Astrocyte (in vitro differentiated cells and primary cell): ENCODE measurements around the gene LARGE1. TPM values are rescaled to one million over a fixed set of nuclear protein-coding genes. Genes with fewer than 3 reads are reported as not detected.

Source experiments
- DNase-seq: peaks from one replicate; pipeline ENCODE4 v3.0.0-alpha.2; 2010; ENCODE audit warnings: low read depth
- FAIRE-seq: peaks from 2 replicates; lab custom pipeline; 2011; peaks lifted over from hg19 to GRCh38; lab: Jason Lieb, UNC
- H2AFZ ChIP-seq: 2 replicates; pipeline ENCODE4 v1.6.0; 2012; ENCODE audit warnings: low read depth, low read length, inconsistent platforms
- H3K27ac ChIP-seq: 2 replicates; pipeline ENCODE4 v1.5.1; 2011; ENCODE audit warnings: low read depth, low read length, inconsistent platforms
- H3K27me3 ChIP-seq: 2 replicates; pipeline ENCODE4 v1.6.0; 2011; ENCODE audit warnings: low read length, inconsistent platforms; ENCODE audit not compliant: insufficient read depth
- H3K36me3 ChIP-seq: 2 replicates; pipeline ENCODE4 v1.5.1; 2011; ENCODE audit warnings: low read length, inconsistent platforms; ENCODE audit not compliant: insufficient read depth
- H3K4me1 ChIP-seq: 2 replicates; pipeline ENCODE4 v1.5.1; 2011; ENCODE audit warnings: low read length, inconsistent platforms; ENCODE audit not compliant: insufficient read depth
- H3K4me2 ChIP-seq: 2 replicates; pipeline ENCODE4 v1.6.0; 2012; ENCODE audit warnings: low read length, inconsistent platforms
- H3K4me3 ChIP-seq: 2 replicates; pipeline ENCODE4 v1.5.1; 2011; ENCODE audit warnings: low read depth, mild to moderate bottlenecking, low read length, inconsistent platforms; ENCODE audit not compliant: insufficient read depth
- H3K79me2 ChIP-seq: 2 replicates; pipeline ENCODE4 v1.6.0; 2012; ENCODE audit warnings: mild to moderate bottlenecking, low read length, inconsistent platforms; ENCODE audit not compliant: insufficient read depth
- H3K9ac ChIP-seq: 2 replicates; pipeline ENCODE4 v1.6.0; 2012; ENCODE audit warnings: mild to moderate bottlenecking, low read length, inconsistent platforms
- H3K9me3 ChIP-seq: 2 replicates; pipeline ENCODE4 v1.5.1; 2012; ENCODE audit warnings: low read depth, mild to moderate bottlenecking, low read length, inconsistent platforms; ENCODE audit not compliant: insufficient read depth
- H4K20me1 ChIP-seq: 2 replicates; pipeline ENCODE4 v1.6.0; 2012; ENCODE audit warnings: low read length, inconsistent platforms; ENCODE audit not compliant: insufficient read depth
- H3K27ac Mint-ChIP-seq: one replicate; pipeline ENCODE4 v1.8.0; 2021; ENCODE audit warnings: mild to moderate bottlenecking, mixed read lengths; ENCODE audit not compliant: unreplicated experiment
- H3K27me3 Mint-ChIP-seq: one replicate; pipeline ENCODE4 v1.8.0; 2021; ENCODE audit warnings: low read depth, mixed read lengths; ENCODE audit not compliant: unreplicated experiment
- H3K36me3 Mint-ChIP-seq: one replicate; pipeline ENCODE4 v1.8.0; 2021; ENCODE audit warnings: low read depth, mixed read lengths; ENCODE audit not compliant: unreplicated experiment
- H3K4me1 Mint-ChIP-seq: one replicate; pipeline ENCODE4 v1.8.0; 2021; ENCODE audit warnings: low read depth, mixed read lengths; ENCODE audit not compliant: unreplicated experiment
- H3K4me3 Mint-ChIP-seq: one replicate; pipeline ENCODE4 v1.8.0; 2021; ENCODE audit warnings: mild to moderate bottlenecking, moderate library complexity, mixed read lengths; ENCODE audit not compliant: unreplicated experiment
- H3K9me3 Mint-ChIP-seq: one replicate; pipeline ENCODE4 v1.8.0; 2021; ENCODE audit warnings: mild to moderate bottlenecking, mixed read lengths; ENCODE audit not compliant: unreplicated experiment
- EZH2 ChIP-seq: IDR thresholded peaks from 2 replicates; pipeline ENCODE4 v1.6.1; 2012; ENCODE audit warnings: mild to moderate bottlenecking, low read length, inconsistent platforms; ENCODE audit not compliant: insufficient read depth
- total RNA-seq: library from RNA; stranded (reverse); gene quantifications from 2 replicates; pipeline ENCODE4 v1.2.1, GENCODE V29; 2021
- TF ChIP-seq, protein P1 (sequence below): IDR thresholded peaks from 2 replicates; pipeline ENCODE4 v1.5.1; 2011; ENCODE audit warnings: low read depth, mild to moderate bottlenecking, inconsistent platforms, low read length, moderate library complexity; ENCODE audit not compliant: insufficient read depth

Gene LARGE1
- total RNA-seq, 1 donor from 2014 or later = 92.6 TPM

DNA sequence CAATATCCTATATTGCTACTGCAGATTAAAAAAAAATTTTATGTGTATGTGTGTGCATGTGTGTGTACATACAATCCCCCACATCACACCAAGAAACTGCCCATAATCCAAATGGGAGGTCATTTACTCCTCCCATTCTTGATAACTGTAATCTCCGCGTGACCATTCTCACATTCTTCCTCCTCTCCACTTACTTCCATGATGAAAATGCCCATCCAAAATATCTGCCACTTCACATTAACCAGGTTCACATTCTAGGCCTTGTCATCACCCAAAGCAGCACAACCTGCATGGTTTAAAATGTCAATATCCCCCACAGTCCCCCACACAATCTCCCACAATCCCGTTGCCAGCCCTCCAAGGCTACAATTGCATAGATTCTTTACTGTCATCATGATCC is 149.6 kb downstream of the LARGE1 start:
- DNase-seq = no peak
- H3K4me1 ChIP-seq = no peaks in the 10 kb centered on the region
- peaks cover 11% of the 10 kb centered on the region for H3K4me1 Mint-ChIP-seq
- no peak overlapping the region for H3K9ac ChIP-seq
- peaks cover 2% of the 10 kb centered on the region for H3K9me3 Mint-ChIP-seq
- H3K36me3 ChIP-seq = no peaks in the 10 kb centered on the region
- H3K79me2 ChIP-seq = no peaks in the 10 kb centered on the region
- H3K27ac Mint-ChIP-seq = no peak overlapping the region
- H4K20me1 ChIP-seq = peaks cover 30% of the 10 kb centered on the region
- H3K27me3 ChIP-seq = no peaks in the 10 kb centered on the region
- no peaks in the 10 kb centered on the region for H3K27me3 Mint-ChIP-seq
- peaks cover 3% of the 10 kb centered on the region for H3K9me3 ChIP-seq
- H3K27ac ChIP-seq = no peak overlapping the region
- H3K4me2 ChIP-seq = no peak overlapping the region
- no peak for FAIRE-seq
- H3K36me3 Mint-ChIP-seq = peaks cover 2% of the 10 kb centered on the region
- no peak for TF ChIP-seq EZH2
- TF ChIP-seq, protein P1, sequence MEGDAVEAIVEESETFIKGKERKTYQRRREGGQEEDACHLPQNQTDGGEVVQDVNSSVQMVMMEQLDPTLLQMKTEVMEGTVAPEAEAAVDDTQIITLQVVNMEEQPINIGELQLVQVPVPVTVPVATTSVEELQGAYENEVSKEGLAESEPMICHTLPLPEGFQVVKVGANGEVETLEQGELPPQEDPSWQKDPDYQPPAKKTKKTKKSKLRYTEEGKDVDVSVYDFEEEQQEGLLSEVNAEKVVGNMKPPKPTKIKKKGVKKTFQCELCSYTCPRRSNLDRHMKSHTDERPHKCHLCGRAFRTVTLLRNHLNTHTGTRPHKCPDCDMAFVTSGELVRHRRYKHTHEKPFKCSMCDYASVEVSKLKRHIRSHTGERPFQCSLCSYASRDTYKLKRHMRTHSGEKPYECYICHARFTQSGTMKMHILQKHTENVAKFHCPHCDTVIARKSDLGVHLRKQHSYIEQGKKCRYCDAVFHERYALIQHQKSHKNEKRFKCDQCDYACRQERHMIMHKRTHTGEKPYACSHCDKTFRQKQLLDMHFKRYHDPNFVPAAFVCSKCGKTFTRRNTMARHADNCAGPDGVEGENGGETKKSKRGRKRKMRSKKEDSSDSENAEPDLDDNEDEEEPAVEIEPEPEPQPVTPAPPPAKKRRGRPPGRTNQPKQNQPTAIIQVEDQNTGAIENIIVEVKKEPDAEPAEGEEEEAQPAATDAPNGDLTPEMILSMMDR = no peak
- H3K4me3 ChIP-seq = no peak overlapping the region
- H2AFZ ChIP-seq = no peak overlapping the region
- no peak overlapping the region for H3K4me3 Mint-ChIP-seq

DNA sequence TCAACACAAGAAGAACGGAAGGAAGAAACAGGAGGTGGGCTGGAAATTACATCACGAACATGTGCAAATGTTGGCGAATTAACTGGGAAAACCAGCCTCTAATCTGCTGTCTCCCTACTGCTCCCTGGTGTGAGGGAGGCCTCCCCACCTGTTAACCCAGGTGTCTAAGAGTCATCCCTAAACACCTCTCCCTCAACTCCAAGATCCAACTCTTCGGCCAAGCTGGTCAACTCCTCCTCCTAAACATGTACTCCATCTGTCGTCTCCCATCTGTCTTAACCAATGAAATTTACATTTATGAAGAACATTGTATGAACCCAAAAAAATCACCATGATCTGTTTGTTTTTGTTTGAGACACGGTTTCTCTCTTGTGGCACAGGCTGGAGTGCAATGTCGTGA is 154.2 kb downstream of the LARGE1 start:
- Histone ChIP-seq H2AFZ (no peak overlapping the region), H3K4me2 (no peak overlapping the region), H3K79me2 (no peaks in the 10 kb centered on the region), H3K9me3 (no peaks in the 10 kb centered on the region), H3K27ac (no peak overlapping the region), H3K9ac (no peak overlapping the region), H4K20me1 (peaks cover 18% of the 10 kb centered on the region), H3K36me3 (no peaks in the 10 kb centered on the region), H3K4me3 (no peak overlapping the region), H3K4me1 (no peaks in the 10 kb centered on the region), H3K27me3 (no peaks in the 10 kb centered on the region)
- DNase-seq = no peak
- no peak overlapping the region for H3K27ac Mint-ChIP-seq
- no peaks in the 10 kb centered on the region for H3K4me1 Mint-ChIP-seq
- FAIRE-seq = no peak
- H3K9me3 Mint-ChIP-seq = no peaks in the 10 kb centered on the region
- H3K36me3 Mint-ChIP-seq = peaks cover 2% of the 10 kb centered on the region
- TF ChIP-seq, protein P1 = no peak
- TF ChIP-seq EZH2 = no peak
- no peaks in the 10 kb centered on the region for H3K27me3 Mint-ChIP-seq
- H3K4me3 Mint-ChIP-seq = no peak overlapping the region

GRCh38 chr22:33758961-33759360 is 161.3 kb downstream of the LARGE1 start:
- H3K9me3 Mint-ChIP-seq = no peaks in the 10 kb centered on the region
- FAIRE-seq = no peak
- Histone ChIP-seq H3K9me3 (no peaks in the 10 kb centered on the region), H3K4me3 (no peak overlapping the region), H3K27ac (no peak overlapping the region), H3K36me3 (no peaks in the 10 kb centered on the region), H3K79me2 (no peaks in the 10 kb centered on the region), H3K9ac (no peak overlapping the region), H3K27me3 (no peaks in the 10 kb centered on the region), H2AFZ (no peak overlapping the region), H3K4me2 (no peak overlapping the region), H4K20me1 (peaks cover 10% of the 10 kb centered on the region), H3K4me1 (no peaks in the 10 kb centered on the region)
- H3K4me1 Mint-ChIP-seq = no peaks in the 10 kb centered on the region
- TF ChIP-seq, protein P1 = no peak
- no peak for TF ChIP-seq EZH2
- no peaks in the 10 kb centered on the region for H3K27me3 Mint-ChIP-seq
- H3K36me3 Mint-ChIP-seq = peaks cover 9% of the 10 kb centered on the region
- no peak overlapping the region for H3K4me3 Mint-ChIP-seq
- DNase-seq = no peak
- no peak overlapping the region for H3K27ac Mint-ChIP-seq
